ENCODE results near the gene LHX4.
"Not testable (repeated sequence)": the region's sequence is repeated elsewhere in the genome, so short reads cannot be mapped to it uniquely, and the experiment has no call there.

Gene LHX4

GRCh38 chr1:180197231-180197630 lies 32.8 kb upstream of the LHX4 start:
- no peak for DNase-seq (ENCODE audit: low spot score)

DNA sequence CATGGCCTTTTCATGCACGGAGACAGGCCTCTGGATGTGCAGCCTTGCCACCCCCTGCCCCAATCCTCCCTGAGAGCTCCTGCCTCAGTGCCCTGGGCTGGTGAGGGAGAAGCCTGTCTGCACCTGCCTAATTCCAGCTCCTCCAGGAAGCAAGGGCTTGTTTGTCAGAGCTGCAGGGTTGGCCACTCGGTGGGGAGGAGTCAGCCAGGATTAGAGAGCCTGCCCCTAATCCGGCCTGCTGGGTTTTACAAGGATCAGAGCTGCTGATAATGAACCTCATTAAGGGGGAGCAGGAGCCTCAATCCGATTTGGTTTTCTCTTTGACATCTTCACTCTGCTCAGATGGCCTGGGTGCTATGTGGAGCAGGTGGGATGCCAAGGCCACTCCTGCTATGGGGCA lies 31.9 kb upstream of the LHX4 start:
- DNase-seq (ENCODE audit: low spot score), result no peak

- DNase-seq (ENCODE audit: low spot score), result no peak
These were observed 31.5 kb upstream of the LHX4 start for GRCh38 chr1:180198611-180199010.

GRCh38 chr1:180199018-180199417 lies 31.0 kb upstream of the LHX4 start:
- no peak for DNase-seq (ENCODE audit: low spot score)

GRCh38 chr1:180201451-180202200 lies 28.4 kb upstream of the LHX4 start:
- DNase-seq (ENCODE audit: low spot score), result no peak

- DNase-seq (ENCODE audit: low spot score), result not testable (repeated sequence)
These were observed 27.5 kb upstream of the LHX4 start for GRCh38 chr1:180202588-180202987.

- no peak for DNase-seq (ENCODE audit: low spot score)
These were observed 25.8 kb upstream of the LHX4 start for GRCh38 chr1:180204231-180204630.

GRCh38 chr1:180206581-180206980 lies 23.5 kb upstream of the LHX4 start:
- DNase-seq (ENCODE audit: low spot score), result no peak

DNA sequence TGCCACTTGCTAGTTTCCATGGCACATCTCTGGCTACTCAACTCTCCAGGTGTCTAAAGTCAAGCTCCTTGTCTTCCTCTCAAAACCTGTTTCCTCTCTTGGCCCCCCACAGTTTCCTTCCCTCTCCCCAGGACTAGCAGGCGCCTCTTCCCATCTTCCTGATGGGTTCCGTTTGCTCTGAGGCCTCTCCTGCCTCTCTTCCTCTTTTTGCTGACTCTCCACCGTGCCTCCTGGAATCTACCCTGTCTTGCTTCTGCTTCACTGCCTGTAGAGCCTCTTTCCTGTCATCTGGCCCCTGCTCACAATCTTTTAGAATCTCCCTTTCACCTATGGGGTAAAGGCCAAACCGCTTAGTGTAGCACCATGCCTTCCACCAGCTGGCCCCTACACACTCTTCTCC lies 21.8 kb upstream of the LHX4 start:
- no peak for DNase-seq (ENCODE audit: low spot score)

DNA sequence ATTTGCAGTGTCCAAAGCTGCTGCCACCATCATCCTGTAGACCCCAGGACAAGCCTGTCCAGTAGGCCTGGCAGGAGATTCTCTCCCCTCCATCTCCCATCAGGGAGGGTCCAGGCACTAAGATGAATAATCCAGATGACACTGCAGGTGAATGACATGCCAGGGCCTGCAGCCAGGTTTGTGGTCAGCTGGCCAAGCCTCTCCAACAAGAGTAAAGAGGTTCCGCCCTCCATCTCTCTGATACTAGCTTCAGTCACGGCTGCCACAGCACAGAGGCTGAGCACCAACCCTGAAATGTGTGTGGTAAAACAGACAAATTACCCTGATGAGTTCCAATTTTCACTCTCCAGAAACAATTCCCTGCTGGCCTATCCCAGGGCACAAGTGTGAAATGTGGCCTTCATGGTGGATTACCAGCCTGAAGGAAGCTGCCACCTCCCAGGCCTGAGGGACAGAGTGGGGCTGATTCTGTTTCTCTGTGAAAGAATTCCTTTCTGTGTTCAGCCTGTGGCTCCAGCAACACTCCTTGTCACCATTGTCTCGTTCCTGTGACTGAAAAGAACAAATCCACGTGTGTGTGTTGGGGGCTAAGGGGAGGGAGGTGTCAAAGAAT lies 19.9 kb upstream of the LHX4 start:
- DNase-seq (ENCODE audit: low spot score), result no peak

GRCh38 chr1:180211156-180211859 lies 18.8 kb upstream of the LHX4 start:
- DNase-seq (ENCODE audit: low spot score), result no peak

- no peak for DNase-seq (ENCODE audit: low spot score)
These were observed 18.2 kb upstream of the LHX4 start for GRCh38 chr1:180211860-180212229.

GRCh38 chr1:180213401-180214170 lies 16.5 kb upstream of the LHX4 start:
- DNase-seq (ENCODE audit: low spot score), result peak; percentile 90

DNA sequence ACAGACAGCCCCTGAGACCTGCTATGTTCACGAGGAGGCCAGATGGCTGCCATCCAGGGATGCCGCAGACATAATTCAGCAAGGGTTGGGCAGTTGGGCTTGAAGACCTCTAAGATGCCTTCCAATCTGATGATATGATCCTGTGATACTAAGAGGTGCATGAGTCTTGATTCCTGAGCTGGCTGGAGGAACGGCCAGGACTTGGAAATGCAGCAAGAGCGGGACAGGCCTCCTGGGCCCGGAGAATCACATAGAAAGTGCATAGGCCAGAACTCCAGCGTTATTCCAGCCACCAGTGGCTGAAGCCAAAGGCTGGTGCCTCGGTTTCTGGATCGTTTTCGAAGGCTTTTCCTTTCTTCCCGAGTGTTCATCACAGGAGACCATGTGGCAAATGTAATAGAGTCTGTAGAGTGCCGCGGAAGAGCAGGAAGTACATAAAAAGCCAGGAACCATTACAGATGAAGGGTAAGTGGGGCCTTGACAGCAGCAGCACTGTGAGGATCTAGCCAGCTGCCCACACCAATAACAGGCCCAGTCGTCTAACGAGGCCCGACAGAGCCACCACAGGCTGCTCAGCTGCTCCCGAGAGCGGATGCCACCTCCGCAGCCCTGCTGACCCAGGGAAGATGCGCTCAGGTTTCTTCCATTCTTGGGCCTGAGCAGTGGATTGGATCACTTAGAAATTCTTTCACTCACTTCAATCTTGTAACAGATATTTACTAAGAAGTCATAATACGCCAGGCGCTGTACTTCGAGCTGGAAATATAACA lies 14.0 kb upstream of the LHX4 start:
- DNase-seq (ENCODE audit: low spot score), result no peak

GRCh38 chr1:180217006-180217405 lies 13.1 kb upstream of the LHX4 start:
- no peak for DNase-seq (ENCODE audit: low spot score)

GRCh38 chr1:180218806-180219765 lies 11.0 kb upstream of the LHX4 start:
- DNase-seq (ENCODE audit: low spot score), result no peak

DNA sequence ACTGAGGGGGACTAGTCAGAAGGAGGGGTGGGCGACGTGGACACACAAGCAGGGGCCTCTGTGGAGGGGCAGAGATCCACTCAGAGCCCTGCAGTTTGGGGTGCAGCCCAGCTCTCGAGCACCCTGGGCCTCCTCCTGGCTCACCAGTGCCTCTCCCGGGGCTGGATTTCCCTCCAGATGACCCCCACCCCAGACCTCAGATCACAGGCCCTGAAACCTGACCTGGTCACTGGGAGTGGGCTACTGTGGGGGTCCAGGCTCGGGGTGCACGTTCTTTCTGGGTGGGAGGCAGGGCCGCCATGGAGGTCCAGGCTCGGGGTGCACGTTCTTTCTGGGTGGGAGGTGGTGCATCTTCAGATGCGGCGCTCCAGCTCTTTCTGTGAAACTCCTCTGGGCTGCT lies 10.3 kb upstream of the LHX4 start:
- no peak for DNase-seq (ENCODE audit: low spot score)

GRCh38 chr1:180221462-180221861 lies 8.6 kb upstream of the LHX4 start:
- DNase-seq (ENCODE audit: low spot score), result peak; percentile 80

DNA sequence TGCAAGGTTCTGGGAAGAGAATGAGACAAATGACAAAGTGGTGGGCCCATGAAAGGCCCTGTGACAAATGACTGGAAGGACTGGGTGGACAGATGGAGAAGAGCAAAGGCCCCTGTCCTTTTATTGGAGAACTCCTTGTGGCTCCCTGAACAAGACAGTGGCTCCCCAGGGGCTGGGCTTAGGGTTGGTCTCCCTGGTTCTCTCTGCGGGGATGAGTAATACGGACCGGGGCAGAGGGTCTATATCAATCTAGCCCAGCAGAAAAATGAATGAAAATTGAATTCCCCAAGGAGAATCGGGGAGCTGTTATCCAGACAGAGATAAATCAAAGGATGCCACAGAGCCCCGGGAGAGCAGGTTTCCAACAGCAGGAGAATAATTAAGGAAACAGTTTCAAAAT lies 5.2 kb upstream of the LHX4 start:
- DNase-seq (ENCODE audit: low spot score), result no peak

- no peak for DNase-seq (ENCODE audit: low spot score)
These were observed 4.7 kb upstream of the LHX4 start for GRCh38 chr1:180225403-180225802.

All from AG20443 (cell line).